ENCODE results near the gene UGT1A9.
A peak's percentile ranks its signal among the peaks of the same experiment; 100 is the strongest.
"Not testable (repeated sequence)": the region's sequence is repeated elsewhere in the genome, so short reads cannot be mapped to it uniquely, and the experiment has no call there.

Gene UGT1A9

DNA sequence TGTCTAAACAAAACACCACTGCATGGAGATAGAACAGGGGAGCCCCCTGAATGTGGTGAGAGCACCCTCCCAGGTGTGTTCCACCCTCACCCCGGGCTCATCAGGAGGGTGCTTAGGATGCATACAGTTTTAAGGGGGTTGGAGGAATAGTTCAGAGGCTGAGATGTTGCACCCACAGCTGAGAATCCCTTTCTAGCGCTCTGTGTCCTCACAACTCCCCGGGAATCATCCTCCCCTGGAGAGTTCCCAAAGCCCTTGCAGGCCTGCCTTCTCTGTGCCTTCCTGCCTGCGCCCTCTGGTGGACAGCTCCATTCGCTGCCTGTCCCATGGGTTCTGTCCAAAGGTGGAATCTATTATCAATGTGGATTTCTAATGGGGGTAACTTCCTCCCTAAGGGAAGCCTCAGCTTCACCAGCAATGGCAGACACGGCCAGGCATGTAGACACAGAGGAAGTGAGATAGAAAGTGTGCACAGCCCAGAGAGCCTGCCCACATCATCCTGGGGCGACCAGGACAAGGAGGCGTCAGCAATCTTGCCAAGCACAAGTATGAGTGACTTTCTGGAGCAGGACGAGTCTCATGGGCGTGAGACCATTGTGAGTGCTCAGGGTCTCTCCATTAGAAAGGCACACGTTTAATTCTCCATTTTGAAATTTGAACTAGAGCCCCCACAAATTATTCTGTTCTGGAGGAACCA, 39.8 kb downstream of the UGT1A9 start:
- DNase-seq (ENCODE audit: low spot score) = peak; percentile 59

- no peak for DNase-seq (ENCODE audit: low spot score)
Observed at GRCh38 chr2:233712611-233713261, 41.0 kb downstream of the UGT1A9 start, which contains the start of gene UGT1A5. Gene UGT1A5, plus strand, starts transcription at chr2:233712907. Its CDS starts 85 bp downstream, at chr2:233712992.

DNA sequence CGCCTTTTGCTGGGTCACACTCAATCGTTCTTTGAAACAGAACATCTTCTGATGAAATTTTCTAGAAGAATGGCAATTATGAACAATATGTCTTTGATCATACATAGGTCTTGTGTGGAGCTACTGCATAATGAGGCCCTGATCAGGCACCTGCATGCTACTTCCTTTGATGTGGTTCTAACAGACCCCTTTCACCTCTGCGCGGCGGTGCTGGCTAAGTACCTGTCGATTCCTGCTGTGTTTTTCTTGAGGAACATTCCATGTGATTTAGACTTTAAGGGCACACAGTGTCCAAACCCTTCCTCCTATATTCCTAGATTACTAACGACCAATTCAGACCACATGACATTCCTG, 41.5 kb downstream of the UGT1A9 start:
- DNase-seq (ENCODE audit: low spot score) = peak; percentile 89

GRCh38 chr2:233714121-233714520, 42.4 kb downstream of the UGT1A9 start:
- DNase-seq (ENCODE audit: low spot score) = peak; percentile 56

DNA sequence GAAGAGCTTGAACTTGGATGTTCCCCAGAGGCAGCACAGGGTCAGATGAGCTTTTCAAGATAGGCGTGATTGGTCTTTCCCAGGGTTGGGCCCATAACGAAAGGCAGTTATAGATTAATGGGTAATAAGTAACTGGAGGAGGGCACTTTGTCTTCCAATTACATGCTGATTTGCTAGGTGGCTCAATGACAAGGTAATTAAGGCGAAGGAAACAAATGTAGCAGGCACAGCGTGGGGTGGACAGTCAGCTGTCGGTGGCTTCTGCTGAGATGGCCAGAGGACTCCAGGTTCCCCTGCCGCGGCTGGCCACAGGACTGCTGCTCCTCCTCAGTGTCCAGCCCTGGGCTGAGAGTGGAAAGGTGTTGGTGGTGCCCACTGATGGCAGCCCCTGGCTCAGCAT, 46.9 kb downstream of the UGT1A9 start, which contains the start of gene UGT1A4:
UGT1A4 (plus strand) TSS at position 185 of the 400 bp plus-strand sequence; CDS start at position 270, 85 bp downstream.
- DNase-seq (ENCODE audit: low spot score) = no peak

- peak; percentile 36 for DNase-seq (ENCODE audit: low spot score)
Observed at GRCh38 chr2:233728723-233729301, 57.1 kb downstream of the UGT1A9 start, which contains the start of gene UGT1A3. Gene UGT1A3, plus strand, starts transcription at chr2:233729042. Its CDS starts 85 bp downstream, at chr2:233729127.

DNA sequence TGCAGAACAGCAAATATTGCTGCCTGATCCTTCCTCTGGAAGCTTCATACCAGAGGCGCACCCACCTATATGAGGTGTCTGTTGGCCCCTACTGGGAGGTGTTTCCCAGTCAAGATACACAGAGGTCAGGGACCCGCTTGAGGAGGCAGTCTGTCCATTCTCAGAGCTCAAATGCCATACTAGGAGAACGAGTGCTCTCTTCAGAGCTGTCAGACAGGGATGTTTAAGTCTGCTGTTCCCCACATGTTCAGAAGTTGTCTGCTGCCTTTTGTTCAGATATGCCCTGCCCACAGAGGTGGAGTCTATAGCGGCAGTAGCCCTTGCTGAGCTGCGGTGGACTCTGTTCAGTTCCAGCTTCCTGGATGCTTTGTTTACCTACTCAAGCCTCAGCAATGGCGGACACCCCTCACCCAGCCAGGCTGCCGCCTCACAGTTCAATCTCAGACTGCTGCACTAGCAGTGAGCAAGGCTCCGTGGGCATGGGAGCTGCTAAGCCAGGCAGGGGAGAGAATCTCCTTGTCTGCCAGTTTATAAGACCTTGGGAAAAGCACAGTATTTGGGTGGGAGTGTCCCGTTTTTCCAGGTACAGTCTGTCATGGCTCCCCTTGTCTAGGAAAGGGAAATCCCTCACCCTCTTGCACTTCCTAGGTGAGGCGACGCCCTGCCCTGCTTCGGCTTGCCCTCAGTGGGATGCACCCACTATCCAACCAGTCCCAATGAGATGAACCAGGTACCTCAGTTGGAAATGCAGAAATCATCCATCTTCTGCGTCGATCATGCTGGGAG, 65.4 kb downstream of the UGT1A9 start:
- DNase-seq (ENCODE audit: low spot score) = not testable (repeated sequence)

DNA sequence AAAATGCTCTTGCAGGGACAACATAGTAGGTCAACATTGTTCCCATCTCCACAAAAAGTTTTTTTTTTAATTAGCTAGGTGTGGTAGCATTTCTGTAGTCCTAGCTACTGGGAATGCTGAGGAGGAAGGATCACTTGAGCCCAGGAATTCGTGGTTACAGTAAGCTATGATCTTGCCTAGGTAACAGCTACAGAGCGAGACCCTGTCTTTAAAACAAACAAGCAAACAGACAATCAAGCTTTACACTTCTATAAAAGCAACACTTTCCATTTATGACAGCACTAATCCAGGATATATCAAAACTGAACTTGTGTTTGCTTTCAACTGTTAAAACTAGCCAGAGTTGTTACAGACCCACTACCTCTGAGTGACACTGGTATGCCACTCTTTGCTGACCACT, 69.2 kb downstream of the UGT1A9 start:
- no peak for DNase-seq (ENCODE audit: low spot score)

DNA sequence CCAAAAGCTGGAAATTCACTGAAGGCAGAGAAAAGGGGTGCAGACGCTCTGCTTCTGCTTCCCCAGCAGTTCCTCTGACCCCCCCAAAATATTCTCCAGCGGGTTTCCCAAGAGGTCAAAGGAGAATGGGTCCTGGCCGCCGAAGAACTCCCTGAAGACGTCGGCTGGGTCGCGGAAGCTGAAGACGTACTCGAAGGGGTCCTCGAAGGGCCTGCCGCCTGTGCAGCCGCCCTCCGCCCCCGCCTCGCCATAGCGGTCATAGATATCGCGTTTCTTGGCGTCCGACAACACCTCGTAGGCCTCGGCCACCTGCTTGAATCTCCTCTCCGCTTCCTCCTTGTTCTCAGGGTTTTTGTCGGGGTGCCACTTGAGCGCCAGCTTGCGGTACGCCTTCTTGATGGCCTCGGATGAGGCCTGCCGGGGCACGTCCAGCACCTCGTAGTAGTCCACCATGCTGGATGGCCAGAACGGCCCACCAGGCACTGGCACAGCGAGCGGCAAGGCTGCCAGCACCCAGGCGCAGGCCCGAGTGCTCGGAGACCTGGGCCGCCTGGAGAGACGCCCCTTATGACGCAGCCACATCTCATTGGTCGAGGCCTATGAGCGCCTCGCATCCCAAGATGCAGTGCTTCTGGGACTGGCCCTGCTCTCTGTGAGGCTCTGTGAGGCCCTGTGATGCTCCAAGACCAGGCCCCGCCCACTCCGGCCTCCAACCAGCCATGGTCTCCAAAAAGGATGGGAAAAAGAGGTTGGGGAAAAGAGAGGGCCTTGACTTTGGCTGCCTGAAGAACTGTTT, 72.0 kb downstream of the UGT1A9 start:
- DNase-seq (ENCODE audit: low spot score) = no peak

DNA sequence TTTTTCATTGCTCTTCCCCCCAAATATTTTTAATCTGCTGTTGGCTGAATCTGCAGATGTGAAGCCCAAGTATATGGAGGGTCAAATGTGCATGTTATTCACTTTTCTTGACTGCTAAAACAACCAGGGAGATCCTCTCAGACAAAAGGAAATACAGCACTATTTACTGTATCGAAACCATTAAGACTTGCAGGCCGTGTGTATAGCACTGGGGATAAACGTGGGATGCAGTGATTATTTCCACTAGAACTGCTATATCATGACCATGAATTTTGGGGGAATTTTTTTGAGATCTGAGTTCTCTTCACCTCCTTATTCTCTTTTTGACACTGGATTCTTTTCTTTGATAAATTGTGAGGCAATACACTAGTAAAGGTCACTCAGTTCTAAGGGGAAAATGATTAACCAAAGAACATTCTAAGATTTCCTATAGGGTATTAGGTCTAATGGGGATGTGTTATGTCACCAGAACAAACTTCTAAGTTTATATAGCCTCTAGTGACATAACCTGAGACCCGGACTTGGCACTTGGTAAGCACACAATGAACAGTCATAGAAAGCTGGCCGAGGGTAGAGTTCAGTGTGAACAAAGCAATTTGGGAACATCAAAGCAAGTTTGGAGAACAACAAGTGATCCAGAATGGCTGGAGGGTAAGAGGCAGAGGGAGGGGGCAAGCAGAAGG, 73.5 kb downstream of the UGT1A9 start:
- no peak for DNase-seq (ENCODE audit: low spot score)

DNA sequence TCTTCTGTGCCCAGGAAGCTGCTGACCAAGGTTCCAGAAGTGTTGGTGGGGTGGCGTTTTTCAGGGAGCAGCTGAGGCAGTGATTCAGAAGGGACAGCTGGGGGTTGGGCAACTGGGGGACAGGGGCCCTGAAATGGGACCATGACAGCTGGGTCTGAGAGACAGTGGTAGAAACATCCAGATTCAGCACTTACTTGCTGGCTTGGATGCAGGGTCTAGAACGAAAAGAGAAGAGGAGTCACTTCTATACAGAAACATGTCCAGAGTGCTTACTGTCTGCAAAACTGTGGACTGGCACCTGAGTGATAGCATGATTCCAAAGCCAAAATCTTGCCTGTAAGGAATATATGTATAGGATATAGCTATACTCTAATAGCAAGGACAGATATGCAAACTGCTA, 74.1 kb downstream of the UGT1A9 start:
- not testable (repeated sequence) for DNase-seq (ENCODE audit: low spot score)

- no peak for DNase-seq (ENCODE audit: low spot score)
Observed at GRCh38 chr2:233746475-233747282, 75.0 kb downstream of the UGT1A9 start.

- DNase-seq (ENCODE audit: low spot score) = no peak
Observed at GRCh38 chr2:233747283-233747544, 75.5 kb downstream of the UGT1A9 start.

GRCh38 chr2:233750689-233751088, 79.0 kb downstream of the UGT1A9 start:
- not testable (repeated sequence) for DNase-seq (ENCODE audit: low spot score)

GRCh38 chr2:233751212-233752009, 79.7 kb downstream of the UGT1A9 start:
- DNase-seq (ENCODE audit: low spot score) = not testable (repeated sequence)

DNA sequence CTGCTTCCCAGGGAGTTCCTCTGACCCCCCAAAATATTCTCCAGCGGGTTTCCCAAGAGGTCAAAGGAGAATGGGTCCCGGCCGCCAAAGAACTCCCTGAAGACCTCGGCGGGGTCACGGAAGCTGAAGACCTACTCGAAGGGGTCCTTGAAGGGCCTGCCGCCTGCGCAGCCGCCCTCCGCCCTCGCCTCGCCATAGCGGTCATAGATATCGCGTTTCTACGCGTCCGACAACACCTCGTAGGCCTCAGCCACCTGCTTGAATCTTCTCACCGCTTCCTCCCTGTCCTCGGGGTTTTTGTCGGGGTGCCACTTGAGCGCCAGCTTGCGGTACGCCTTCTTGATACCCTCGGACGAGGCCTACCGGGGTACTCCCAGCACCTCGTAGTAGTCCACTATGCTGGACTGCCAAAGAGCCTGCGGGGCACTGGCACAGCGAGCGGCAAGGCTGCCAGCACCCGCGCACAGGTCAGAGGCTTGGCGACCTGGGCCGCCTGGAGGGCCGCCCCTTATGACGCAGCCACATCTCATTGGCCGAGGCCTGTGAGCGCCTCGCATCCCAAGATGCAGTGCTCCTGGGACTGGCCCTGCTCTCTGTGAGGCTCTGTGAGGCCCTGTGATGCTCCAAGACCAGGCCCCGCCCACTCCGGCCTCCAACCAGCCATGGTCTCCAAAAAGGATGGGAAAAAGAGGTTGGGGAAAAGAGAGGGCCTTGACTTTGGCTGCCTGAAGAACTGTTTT, 83.3 kb downstream of the UGT1A9 start:
- no peak for DNase-seq (ENCODE audit: low spot score)

GRCh38 chr2:233756429-233757081, 84.9 kb downstream of the UGT1A9 start:
- DNase-seq (ENCODE audit: low spot score) = peak; percentile 41

DNA sequence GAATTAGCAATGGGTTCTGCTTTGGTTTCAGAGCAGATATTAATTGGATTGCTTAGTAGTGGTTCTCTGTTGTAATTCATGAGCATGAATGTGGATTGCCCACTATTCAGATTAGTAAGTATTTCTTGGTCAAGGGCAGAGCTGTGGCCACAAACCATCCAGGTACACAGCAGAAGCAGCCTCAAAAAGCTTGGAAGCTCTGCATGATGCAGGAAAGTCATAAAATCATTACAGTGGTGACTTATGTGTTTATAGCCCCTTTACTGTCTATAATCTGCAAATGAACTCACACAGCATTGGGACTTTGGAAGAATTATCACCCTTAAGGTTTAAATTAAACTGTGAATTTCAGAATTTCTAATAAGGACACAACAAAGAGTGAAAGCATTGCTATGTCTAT, 86.4 kb downstream of the UGT1A9 start:
- no peak for DNase-seq (ENCODE audit: low spot score)

Measured in SW480 (cell line).